Thyroid gland (tissue), 4 donors: ENCODE data around the gene IZUMO2.

Experiments
- CTCF ChIP-seq, 6 experiments: fragments of 200-600 bp in 3 of 6; fragments of 450-650 bp in 3 of 6; sonication (generic) in 3 of 6; IDR thresholded peaks; one replicate each; pipeline ENCODE4 v1.5.1; 2016 to 2019; ENCODE audit warnings: antibody characterized with exemption in 6 of 6, mild to moderate bottlenecking in 2 of 6, inconsistent platforms in 1 of 6, moderate library complexity in 1 of 6
- POLR2A ChIP-seq, 2 donors: fragments of 450-650 bp; IDR thresholded peaks; one replicate each; pipeline ENCODE4 v1.6.1; 2017; ENCODE audit warnings: antibody characterized with exemption in 2 of 2, mild to moderate bottlenecking in 2 of 2, moderate library complexity in 1 of 2

- TF ChIP-seq CTCF (IDR thresholded peaks at IDR 0.05): no peak
- no peak for TF ChIP-seq POLR2A (IDR thresholded peaks at IDR 0.05)
Observed at GRCh38 chr19:50178320-50178719, 15.2 kb upstream of the IZUMO2 start.
